Stromal cell of bone marrow (primary cell): ENCODE results near the gene PFAS.
"Not testable (repeated sequence)": the region's sequence is repeated elsewhere in the genome, so short reads cannot be mapped to it uniquely, and the experiment has no call there.

Experiments used
- DNase-seq: peaks from one replicate; pipeline ENCODE4 v3.0.0-alpha.2; 2012; ENCODE audit warnings: low read depth

The PFAS gene

DNA sequence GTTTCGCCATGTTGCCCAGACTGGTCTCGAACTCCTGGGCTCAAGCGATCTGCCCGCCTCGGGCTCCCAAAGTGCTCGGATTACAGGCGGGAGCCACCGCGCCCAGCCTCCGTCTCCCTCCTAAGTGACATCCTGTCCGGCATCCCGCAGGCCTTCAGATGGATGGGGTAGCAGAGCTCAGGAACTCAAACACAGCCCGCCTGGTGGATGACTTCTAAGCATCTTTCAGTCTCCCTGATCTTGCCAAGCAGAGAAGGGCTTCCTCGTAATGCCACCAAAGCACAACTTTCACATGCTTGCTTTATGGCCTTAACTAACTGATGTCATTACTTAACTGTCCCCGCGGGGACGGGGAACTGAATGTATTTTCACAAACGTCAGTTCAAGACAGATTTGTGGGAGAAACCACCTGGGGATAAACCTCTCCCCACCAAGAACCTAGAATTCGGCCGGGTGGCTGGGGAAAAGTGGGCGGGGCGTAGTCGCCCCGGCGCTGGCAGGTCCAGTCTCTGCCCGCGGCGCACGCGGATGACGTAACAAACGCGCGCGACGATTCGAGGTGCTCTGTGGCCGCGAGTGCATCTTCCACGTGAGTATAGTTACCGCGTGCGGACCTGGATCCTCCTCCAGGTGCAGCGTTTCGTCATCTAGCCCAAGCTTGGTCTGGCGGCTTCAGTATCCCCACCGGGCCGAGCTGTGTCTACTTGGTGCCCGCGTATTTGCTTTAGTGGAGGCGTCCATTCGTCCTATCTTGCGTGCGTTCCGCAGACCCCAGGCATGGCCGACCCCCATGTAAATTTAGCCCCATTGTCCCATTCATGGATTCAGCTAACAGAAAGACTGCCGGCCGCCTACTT, at the start of gene PFAS:
Gene PFAS, plus strand, starts transcription at position 539 of the 857 bp plus-strand sequence. CDS start 4,649 bp downstream, outside the sequence.
- peak; percentile 78 for DNase-seq

DNA sequence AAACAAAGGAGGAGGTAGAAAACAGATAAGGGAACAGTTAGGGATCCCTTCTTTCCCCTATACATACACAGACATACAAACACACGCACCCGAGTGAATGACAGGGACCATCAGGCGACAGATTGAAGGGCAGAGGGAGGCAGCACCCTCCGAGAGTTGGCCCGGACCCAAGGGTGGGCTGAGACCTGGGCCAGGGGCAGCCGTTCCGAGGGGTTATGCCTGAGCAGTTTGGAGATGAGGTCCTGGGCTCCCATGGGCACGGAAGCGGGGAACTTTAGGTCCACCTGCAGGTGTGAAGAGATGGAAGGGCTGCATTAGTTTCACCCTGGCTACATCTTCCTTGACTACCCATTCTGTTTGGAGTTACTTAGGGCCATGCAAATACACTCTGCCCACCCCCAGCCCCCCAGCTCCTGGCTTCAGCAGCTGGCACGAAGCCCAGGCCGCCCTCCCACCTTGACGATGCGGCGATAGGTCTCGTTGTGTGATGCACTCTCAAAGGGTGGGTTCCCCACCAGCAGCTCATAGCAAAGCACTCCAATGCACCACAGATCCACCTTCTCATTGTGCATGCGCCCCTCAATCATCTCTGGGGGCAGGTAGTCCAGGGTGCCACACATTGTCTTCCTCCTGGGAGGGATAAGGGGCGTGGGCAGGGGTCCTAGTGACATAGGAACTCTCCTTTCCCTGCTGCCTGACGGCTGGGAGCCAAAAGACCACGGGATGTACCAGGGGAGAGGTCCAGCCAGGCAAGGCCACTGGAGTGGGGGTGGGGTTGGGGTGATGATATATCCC, 44.1 kb upstream of the PFAS start:
- no peak for DNase-seq

DNA sequence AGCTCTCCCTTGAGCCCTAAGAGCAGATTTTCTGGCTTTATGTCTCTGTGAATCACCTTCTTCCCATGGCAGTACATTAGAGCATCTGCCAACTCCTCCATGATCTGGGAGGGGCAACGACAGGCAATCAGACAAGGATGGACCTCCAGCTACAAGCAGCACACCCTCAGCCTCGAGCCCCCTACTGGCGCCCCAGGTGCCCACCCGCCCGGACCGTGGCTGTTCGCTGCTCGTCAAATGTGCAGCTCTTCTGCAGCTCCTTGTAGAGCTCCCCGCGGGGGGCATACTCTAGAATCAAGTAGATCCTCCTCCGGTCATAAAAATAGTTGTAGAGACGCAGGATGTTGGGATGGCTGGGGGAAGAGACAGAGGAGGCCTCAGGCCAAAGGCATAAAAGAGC, 42.6 kb upstream of the PFAS start:
- DNase-seq, result no peak

DNA sequence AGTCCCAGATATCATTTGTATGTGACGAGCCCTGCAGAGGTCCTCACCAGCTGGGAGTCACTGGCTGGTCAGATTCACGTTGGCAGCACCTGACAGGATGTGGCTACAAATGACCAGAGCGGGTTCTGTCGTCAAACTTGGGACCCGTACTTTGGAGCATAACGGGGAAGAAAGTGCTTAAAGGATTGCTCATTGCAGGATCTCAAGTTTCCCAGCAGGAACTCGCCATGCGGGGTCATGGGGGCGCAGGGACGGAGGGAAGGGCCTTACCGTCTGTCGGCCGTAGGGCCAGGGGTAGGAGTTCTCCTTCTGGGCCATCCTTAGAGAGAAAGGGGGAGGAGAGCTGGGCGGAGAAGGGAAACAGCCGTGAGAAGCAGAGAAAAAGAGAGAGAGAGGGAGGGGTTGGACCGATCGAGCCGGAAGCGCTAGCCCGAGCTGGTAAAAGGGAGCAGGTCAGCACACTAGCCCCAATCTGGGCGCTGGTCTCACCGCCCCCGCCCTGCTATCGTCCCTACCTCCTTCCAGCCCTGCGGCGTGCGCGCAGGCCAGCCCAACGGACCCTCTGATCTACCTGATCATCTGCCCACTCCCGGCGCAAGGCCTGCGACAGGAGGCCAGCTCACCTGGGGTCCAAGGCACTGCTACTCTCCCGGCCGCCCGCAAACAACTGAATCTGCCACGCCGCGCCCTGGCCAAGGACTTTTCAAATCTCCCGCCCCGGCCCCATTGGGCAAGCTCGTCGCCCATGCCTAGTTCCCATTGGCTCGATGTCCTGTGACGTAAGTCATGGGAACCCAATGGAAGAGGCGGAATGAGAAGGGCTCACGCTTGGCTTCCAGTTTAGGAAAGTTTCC, 39.0 kb upstream of the PFAS start, which contains the start of gene AURKB:
Gene AURKB, minus strand, starts transcription at position 669 of the 854 bp plus-strand sequence. Its CDS starts 351 bp downstream, at position 318.
- peak; percentile 98 for DNase-seq

DNA sequence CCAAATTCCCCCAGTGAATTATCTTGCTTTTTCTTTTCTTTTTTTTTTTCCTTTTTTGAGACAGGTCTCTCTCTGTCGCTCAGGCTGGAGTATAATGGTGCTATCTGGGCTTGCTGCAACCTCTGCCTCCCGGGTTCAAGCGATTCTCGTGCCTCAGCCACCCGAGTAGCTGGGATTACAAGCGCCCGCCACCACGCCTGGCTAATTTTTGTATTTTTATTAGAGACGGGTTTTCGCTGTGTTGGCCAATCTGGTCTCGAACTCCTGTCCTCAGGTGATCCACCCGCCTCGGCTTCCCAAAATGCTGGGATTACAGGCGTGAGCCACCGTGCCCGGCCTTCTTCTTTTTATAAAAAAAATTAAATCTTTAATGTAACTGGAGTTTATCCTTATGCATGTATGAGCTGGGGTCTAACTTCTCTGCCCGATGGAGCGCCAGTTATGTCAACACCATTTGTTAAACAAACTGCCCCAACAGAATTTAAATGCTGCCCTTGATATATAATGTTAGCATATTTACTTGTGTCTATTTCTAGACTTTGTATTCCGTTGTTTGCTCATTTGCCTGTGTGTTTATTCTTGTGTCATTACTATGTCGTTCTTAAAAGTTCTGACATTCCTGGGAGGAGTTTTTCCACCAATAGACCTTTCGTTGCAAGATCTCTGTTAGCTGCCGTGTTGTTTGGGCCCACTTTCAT, 38.2 kb upstream of the PFAS start:
- DNase-seq, result no peak

DNA sequence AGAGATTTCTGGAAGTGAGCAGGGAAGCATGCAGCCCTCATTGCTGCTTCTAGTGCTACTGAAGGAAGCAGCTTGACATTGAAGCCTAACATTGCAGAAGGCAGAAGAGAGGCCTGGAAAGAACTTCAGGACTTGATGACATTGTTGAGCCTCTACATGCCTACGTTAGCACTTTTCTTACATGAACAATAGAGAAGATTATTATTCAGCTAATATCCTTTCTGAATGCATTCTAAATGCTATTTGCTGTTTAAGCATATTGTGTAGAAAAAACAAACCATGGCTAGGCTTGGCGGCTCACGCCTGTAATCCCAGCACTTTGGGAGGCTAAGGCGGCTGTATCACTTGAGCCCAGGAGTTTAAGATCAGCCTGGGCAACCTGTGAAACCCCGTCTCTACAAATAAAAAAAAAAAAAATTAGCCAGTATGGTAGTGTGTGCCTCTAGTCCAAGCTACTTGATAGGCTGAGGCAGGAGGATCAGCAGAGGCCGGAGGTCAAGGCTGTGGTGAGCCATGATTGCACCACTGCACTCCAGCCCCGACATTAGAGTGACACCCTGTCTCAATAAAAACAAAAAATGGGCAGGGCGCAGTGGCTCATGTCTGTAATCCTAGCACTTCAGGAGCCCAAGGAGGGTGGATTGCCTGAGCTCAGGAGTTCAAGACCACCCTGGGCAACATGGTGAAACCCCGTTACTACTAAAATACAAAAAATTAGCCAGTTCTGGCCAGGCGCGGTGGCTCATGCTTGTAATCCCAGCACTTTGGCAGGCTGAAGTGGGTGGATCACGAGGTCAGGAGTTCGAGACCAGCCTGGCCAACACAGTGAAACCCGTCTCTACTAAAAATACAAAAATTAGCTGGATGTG, 36.5 kb upstream of the PFAS start:
- DNase-seq, result no peak

- DNase-seq, result not testable (repeated sequence)
Observed at GRCh38 chr17:8214000-8214399, 35.1 kb upstream of the PFAS start.

DNA sequence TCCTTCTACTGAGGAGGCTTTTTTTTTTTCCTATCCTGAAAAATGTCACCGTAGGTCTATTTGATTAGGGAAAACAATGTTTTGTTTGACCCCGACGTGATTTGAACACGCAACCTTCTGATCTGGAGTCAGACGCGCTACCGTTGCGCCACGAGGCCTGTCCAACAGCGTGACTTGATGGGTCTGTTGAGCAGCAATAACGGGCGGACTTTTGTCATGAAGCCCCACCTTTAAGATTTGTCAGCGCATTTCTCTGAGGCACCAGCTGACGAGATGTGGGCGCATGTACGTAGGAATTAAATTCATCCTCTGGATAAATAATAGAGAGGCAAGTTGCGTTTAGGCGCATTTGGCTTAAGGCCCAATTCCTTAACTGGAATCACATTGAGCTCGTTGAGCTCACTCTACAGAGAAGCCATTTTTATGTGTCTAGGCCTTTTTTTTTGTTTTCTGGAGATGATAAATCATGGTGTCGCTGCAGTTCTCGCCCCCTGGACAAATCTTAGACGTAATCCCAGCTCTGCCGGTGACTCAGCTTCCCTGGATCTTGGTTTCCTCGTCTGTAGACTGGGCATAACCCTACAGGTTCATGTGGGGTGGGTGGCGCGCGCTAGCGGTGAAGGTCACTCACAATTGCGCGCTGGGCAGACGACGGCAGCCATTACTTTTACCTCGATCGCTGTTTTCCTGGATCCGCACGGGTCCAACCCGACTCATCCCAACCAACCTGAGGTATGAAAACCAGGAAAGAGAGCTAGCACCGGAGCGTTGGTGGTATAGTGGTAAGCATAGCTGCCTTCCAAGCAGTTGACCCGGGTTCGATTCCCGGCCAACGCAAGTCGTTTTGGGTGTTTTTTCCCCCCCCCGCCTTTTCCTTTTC, 28.1 kb upstream of the PFAS start:
- DNase-seq, result peak; percentile 74

- DNase-seq, result peak; percentile 74
Observed at GRCh38 chr17:8221663-8222379, 27.3 kb upstream of the PFAS start.

DNA sequence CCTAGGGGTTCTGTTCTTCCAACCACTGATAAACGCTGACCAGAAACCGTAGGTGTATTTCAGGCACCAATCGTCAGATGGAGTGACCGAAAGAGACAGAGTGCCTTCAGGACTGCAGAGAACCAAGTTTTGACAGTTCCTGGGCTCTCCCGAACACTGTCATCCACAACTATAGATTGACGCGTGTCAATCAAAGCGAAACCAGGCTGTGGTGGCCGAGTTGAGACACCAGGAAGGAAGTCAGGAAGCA, 26.8 kb upstream of the PFAS start:
- no peak for DNase-seq

DNA sequence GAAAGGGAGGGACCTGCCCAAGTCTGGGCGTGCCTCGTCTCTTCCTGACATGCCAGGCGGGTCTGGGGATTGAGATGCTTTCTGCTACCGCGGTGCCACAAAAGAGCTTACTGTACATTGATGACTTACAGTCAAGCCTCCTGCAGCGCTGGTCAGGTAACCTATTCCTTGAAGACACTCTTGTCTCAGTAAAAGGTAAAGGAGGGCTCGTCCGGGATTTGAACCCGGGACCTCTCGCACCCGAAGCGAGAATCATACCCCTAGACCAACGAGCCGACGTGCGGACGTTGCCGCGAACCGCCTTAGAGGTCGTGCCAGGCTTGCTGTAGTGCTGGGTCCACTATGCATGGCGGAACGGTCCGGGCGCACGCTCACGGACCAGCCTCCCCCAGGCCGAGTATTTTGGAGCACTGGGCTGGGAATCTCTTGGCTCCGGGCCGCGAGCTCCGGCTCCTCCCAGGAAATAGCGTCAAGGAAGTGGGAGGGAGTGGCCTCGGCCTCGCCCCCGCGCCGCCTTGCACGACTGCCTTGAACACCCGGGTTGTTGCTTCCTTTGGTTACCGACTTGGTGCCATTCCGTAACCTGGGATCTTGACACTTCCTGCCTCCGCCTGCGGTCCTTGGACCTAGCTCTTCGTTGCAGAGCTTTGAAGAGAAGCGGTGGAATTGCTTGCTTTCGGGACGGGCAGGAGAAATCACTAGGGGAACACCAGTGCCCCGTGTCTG, 26.3 kb upstream of the PFAS start:
- DNase-seq, result peak; percentile 87

GRCh38 chr17:8223356-8224126, 25.5 kb upstream of the PFAS start:
- DNase-seq, result peak; percentile 26

DNA sequence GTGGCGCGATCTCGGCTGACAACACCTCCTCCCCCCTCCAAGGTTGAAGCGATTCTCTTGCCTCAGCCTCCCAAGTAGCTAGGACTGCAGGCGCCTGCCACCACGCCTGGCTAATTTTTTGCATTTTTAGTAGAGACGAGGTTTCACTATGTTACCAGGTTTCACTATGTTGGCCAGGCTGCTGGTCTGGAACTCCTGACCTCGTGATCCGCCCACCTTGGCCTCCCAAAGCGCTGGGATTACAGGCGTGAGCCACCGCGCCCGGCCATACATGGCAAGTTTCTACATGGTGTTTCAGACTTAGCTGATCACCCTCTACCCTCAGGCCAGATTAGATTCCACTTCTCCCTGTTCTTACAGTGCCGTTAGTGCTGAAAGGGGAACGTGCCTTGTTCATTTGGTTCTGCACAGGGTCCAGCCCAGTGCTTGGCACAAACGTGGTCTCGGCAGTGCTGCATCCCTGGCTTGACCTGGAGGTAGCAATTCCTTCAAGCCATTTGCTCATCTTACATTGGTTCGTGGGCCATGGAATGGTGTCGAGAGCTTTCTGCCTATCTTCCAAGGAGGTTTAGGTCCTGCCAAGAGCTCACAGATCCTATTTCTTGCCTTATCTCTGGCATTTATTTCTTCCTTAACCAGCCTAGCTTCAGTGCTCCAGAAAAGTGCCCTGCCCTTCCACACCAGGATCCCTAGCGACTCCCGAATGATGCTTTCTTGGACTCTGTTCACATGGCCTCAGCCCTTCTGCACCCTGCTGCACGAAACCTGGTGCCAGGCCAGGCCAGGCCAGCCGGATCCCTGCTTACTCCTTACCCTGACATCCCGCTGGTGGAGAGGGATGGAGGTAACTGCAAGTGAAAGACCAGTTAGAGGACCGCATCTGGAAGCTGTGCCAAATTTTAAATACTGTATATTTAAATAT, 23.9 kb upstream of the PFAS start:
- DNase-seq, result no peak

DNA sequence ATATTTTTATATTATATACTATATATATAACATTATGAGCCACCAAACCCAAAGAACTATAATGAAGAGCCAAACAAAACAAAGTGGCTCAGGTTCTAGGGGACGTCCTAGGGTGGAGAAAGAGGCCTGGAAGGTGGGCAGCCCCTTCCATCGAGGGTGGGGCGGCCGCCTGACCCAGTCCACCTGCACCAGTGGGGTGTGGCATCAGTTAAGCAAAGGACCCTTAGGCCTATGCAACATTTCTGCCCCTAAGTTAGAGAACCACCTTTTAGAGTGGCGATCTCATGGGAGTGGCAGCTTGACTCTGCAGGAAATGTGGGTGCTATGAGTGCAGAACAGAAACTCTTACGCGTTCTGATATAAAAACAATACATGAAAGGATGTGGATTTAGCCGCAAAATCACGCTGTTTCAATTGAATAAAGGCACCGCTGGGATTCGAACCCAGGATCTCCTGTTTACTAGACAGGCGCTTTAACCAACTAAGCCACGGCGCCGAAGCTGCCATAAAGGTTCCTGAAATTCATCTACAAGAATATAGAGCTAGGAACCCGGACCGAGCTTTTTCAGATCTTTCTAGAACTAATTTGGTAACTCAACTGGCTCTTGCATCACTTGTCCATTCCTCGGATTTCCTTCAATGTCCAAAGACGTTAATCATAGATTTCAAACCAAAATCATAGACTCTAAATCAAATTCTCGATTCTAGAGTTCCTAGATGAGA, 23.1 kb upstream of the PFAS start:
- peak; percentile 48 for DNase-seq

- peak; percentile 87 for DNase-seq
Observed at GRCh38 chr17:8226536-8227237, 22.4 kb upstream of the PFAS start.
